Lung (tissue), 12 donors: ENCODE data around the gene LAMC3. TPM values are rescaled to one million over a fixed set of nuclear protein-coding genes. Genes with fewer than 3 reads are reported as not detected.

Source experiments
- ATAC-seq: fragments of 200-7000 bp; cut with Tn5 transposase; one replicate; pipeline ENCODE4 v1.9.1; 2020; ENCODE audit warnings: moderate number of reproducible peaks; ENCODE audit not compliant: insufficient read depth, low FRiP score
- DNase-seq, 3 donors: peaks; one replicate each; pipeline ENCODE4 v3.0.0-alpha.2; 2013 to 2017
- H3K27ac ChIP-seq, 2 donors: one replicate each; pipeline ENCODE4 v1.5.1; 2013; ENCODE audit warnings: mild to moderate bottlenecking in 2 of 2, moderate library complexity in 2 of 2, control low read depth in 1 of 2, inconsistent platforms in 1 of 2, low read depth in 1 of 2, low read length in 1 of 2
- H3K27me3 ChIP-seq, 3 donors: one replicate each; pipeline ENCODE4 v1.5.1; 2013; ENCODE audit warnings: low read length in 2 of 3; ENCODE audit not compliant: control insufficient read depth in 3 of 3, insufficient read depth in 3 of 3
- H3K36me3 ChIP-seq, 4 donors: one replicate each; pipeline ENCODE4 v1.5.1; 2013; ENCODE audit warnings: low read length in 4 of 4, mild to moderate bottlenecking in 1 of 4, moderate library complexity in 1 of 4; ENCODE audit not compliant: control insufficient read depth in 4 of 4, insufficient read depth in 4 of 4
- H3K4me1 ChIP-seq, 5 donors: one replicate each; pipeline ENCODE4 v1.5.1; 2013; ENCODE audit warnings: low read length in 5 of 5, mild to moderate bottlenecking in 2 of 5, moderate library complexity in 1 of 5; ENCODE audit not compliant: control insufficient read depth in 5 of 5, insufficient read depth in 5 of 5
- H3K4me3 ChIP-seq: one replicate; pipeline ENCODE4 v1.5.1; 2013; ENCODE audit warnings: mild to moderate bottlenecking, control low read depth, moderate library complexity
- H3K9ac ChIP-seq, 2 donors: one replicate each; pipeline ENCODE4 v1.5.1; 2013; ENCODE audit warnings: low read length in 2 of 2, control low read depth in 1 of 2; ENCODE audit not compliant: insufficient read depth in 1 of 2
- H3K9me3 ChIP-seq, 4 donors: one replicate each; pipeline ENCODE4 v1.5.1; 2013; ENCODE audit warnings: low read length in 3 of 4, mild to moderate bottlenecking in 1 of 4, moderate library complexity in 1 of 4; ENCODE audit not compliant: control insufficient read depth in 4 of 4, insufficient read depth in 3 of 4
- WGBS, 2 donors: extraction: QIAGEN DNeasy Blood & Tissue Kit; methylation state at CpG; one replicate each; pipeline ENCODE4 v1.1.7; 2013; 5-methylcytosine and 5-hydroxymethylcytosine counted together
- polyA plus RNA-seq, 2 donors: library from polyadenylated mRNA; stranded (reverse); fragments of 200-250 nt; gene quantifications; one replicate each; pipeline ENCODE4 v1.2.1, GENCODE V29; 2013
- total RNA-seq, 2 donors: library from RNA; depleted of rRNA in 1 of 2; stranded (reverse); fragments of >200 nt in 1 of 2; gene quantifications; one replicate each; pipeline ENCODE4 v1.2.1, GENCODE V29; 2014 to 2021
- TF ChIP-seq, protein P1 (sequence below): IDR thresholded peaks from 2 replicates; pipeline ENCODE4 v1.5.1; 2012; ENCODE audit warnings: mild to moderate bottlenecking; ENCODE audit errors: control extremely low read depth, extremely low read depth
- donor health status: control.
- donor health status: control.
- donor health status: Bipolar disorder and iron deficiency.
- donor health status: healthy.
- donor health status: DM: yes; HTN: yes; CAD: no.

LAMC3 gene
- total and polyA plus RNA-seq, 4 donors, result 10.5 to 24.3 (median 14.1) TPM

DNA sequence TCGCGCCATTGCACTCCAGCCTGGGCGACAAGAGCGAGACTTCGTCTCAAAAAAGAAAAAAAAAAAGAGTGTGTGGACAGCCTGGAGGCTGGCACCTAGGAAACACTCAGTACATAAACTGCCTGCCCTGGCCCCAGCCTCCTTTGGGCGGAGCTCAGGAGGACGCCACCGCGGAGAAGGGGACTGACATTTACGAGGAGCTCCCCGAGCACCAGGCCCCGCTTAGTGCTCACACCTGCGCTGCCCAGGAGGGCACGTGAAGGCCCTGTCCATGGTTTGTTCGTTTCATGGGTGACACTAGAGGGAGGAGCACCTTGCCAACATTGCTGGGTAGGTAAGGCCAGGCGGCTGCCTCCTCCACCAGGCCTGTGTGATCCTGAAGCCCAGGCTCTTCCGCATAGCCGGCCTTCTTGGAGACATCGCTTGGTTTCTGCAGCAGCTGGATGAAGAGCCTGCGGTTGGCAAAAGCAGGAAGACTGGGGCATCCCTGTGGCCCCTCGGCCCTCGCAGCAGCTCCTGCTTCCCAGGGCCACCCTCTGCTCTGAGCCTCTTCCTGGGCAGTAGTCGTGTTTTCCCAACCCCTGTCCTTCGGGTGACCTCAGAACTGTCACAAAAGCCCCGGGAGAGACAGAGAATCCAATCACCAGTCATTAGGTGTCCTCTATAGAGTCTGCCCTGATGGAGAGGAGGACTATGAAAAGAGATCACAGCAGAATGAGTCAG lies 26.2 kb upstream of the LAMC3 start:
- Histone ChIP-seq H3K4me1 (no peaks in the 10 kb centered on the region), H3K9me3 (no peaks in the 10 kb centered on the region), H3K4me3 (no peak overlapping the region), H3K27ac (no peak overlapping the region), H3K36me3 (no peaks in the 10 kb centered on the region), H3K9ac (no peak overlapping the region), H3K27me3 (peaks cover 0 to 7% (median 0%) of the 10 kb centered on the region in 3 donors)
- 72 to 84% methylated on average over 25 of the region's 25 CpGs for WGBS, 2 donors
- TF ChIP-seq, protein P1, sequence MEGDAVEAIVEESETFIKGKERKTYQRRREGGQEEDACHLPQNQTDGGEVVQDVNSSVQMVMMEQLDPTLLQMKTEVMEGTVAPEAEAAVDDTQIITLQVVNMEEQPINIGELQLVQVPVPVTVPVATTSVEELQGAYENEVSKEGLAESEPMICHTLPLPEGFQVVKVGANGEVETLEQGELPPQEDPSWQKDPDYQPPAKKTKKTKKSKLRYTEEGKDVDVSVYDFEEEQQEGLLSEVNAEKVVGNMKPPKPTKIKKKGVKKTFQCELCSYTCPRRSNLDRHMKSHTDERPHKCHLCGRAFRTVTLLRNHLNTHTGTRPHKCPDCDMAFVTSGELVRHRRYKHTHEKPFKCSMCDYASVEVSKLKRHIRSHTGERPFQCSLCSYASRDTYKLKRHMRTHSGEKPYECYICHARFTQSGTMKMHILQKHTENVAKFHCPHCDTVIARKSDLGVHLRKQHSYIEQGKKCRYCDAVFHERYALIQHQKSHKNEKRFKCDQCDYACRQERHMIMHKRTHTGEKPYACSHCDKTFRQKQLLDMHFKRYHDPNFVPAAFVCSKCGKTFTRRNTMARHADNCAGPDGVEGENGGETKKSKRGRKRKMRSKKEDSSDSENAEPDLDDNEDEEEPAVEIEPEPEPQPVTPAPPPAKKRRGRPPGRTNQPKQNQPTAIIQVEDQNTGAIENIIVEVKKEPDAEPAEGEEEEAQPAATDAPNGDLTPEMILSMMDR, result no peak
- ATAC-seq, result no peak
- peak in 1 of 3 donors; percentile 21 for DNase-seq

DNA sequence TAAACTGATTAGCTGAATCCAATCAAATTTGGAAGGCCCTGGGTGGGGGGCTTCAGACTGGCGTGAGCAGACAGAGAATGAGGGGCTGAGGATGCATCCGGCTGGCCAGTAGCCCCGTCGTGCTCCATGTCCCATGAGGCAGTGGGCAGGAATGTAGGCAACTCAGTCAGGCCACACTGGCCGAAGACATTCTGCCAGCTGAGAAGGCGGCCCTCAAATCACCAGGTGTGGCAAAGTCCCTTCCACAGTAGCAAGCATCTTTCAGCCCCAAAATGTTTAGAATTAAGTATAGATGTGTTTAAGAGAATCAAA lies 25.7 kb upstream of the LAMC3 start:
- no peak overlapping the region for H3K9ac ChIP-seq
- DNase-seq (no peak), ATAC-seq (no peak)
- H3K27me3 ChIP-seq, result peaks cover 0 to 7% (median 0%) of the 10 kb centered on the region in 3 donors
- TF ChIP-seq, protein P1, result no peak
- H3K36me3 ChIP-seq, result no peaks in the 10 kb centered on the region
- H3K4me1 ChIP-seq, result no peaks in the 10 kb centered on the region
- no peaks in the 10 kb centered on the region for H3K9me3 ChIP-seq
- no peak overlapping the region for H3K4me3 ChIP-seq
- WGBS, 2 donors, result 92 to 94% methylated on average over 5 to 6 of the region's 6 CpGs
- no peak overlapping the region for H3K27ac ChIP-seq

DNA sequence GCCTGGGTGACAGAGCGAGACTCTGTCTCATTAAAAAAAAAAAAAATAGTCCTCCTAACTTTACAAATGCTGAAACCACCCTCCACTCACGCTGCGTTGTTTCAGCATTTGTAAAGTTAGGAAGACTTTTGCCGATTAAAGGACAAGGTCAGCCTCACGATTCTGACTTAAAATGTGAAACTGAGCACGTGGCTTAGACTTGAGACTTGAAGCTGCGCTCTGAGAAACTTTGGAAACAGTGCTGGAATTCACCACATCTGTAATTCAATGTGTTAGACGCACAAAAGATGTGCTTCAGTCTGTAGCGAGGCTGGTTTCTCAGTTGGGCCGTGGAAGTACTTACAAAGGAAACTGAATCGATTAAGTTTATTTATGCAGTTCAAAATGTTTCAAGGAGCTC lies 25.0 kb upstream of the LAMC3 start:
- Histone ChIP-seq H3K9me3 (no peaks in the 10 kb centered on the region), H3K27me3 (peaks cover 0 to 7% (median 0%) of the 10 kb centered on the region in 3 donors), H3K36me3 (no peaks in the 10 kb centered on the region), H3K4me1 (no peaks in the 10 kb centered on the region), H3K9ac (no peak overlapping the region), H3K27ac (no peak overlapping the region), H3K4me3 (no peak overlapping the region)
- WGBS, 2 donors, result 84 to 85% methylated on average over 11 of the region's 11 CpGs
- TF ChIP-seq, protein P1, result no peak
- DNase-seq (no peak), ATAC-seq (no peak)

DNA sequence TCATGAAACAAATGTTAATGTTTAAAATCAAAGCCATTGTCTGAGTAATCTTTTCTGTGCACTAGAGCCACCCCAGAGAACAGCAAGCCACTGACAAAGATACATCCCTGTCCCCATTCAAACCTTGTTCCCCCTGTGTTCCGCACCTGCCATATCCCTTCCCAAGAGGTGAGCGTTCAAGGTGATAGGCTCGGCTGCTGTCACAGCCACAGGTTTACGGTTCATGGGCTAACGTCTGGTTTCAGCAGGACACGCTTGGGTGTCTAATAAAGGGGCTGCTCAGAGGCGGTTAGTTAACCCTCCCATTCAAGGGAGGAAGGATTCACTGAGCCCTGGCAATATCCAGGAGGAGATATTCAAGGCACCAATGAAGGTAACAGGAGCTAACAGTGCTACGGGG lies 24.5 kb upstream of the LAMC3 start:
- ATAC-seq (no peak), DNase-seq (no peak)
- H3K36me3 ChIP-seq, result no peaks in the 10 kb centered on the region
- H3K4me3 ChIP-seq, result no peak overlapping the region
- H3K9ac ChIP-seq, result no peak overlapping the region
- TF ChIP-seq, protein P1, result no peak
- WGBS, 2 donors, result 86 to 95% methylated on average over 8 of the region's 8 CpGs
- peaks cover 0 to 7% (median 0%) of the 10 kb centered on the region in 3 donors for H3K27me3 ChIP-seq
- no peaks in the 10 kb centered on the region for H3K9me3 ChIP-seq
- no peak overlapping the region for H3K27ac ChIP-seq
- no peaks in the 10 kb centered on the region for H3K4me1 ChIP-seq
